Measurements from ENCODE around the gene MTARC1.

MTARC1 gene

DNA sequence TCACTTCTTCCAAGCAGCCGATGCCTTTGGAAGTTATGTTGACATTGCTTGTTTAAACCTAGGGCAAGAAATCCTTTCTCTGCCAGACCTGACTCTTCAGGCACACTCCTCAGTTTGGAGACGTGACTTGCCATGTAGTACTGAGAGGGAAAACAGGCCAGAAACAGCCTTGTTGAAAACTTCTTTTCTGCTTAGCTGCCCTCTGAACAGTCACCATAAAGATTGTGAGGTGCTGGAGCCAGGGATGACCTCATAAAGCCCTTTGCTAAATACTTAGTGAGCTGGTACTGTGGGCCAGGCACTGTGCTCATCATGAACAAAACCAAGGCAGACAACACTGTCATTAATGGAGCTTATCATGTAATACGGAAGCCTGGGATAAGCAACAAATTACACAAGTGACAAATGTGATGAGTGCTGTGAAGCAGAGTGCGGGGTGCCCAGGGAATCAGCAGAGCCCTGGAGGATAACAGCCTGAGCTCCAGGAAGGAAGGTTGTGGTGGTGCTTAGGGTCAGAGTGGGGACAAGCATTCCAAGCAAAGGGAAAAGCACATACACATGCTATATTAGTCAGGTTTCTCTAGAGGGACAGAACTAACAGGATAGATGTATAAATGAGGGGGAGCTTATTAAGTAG, 42.4 kb downstream of the MTARC1 start:
- TF ChIP-seq, protein P1, sequence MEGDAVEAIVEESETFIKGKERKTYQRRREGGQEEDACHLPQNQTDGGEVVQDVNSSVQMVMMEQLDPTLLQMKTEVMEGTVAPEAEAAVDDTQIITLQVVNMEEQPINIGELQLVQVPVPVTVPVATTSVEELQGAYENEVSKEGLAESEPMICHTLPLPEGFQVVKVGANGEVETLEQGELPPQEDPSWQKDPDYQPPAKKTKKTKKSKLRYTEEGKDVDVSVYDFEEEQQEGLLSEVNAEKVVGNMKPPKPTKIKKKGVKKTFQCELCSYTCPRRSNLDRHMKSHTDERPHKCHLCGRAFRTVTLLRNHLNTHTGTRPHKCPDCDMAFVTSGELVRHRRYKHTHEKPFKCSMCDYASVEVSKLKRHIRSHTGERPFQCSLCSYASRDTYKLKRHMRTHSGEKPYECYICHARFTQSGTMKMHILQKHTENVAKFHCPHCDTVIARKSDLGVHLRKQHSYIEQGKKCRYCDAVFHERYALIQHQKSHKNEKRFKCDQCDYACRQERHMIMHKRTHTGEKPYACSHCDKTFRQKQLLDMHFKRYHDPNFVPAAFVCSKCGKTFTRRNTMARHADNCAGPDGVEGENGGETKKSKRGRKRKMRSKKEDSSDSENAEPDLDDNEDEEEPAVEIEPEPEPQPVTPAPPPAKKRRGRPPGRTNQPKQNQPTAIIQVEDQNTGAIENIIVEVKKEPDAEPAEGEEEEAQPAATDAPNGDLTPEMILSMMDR (conservative IDR thresholded peaks at IDR 0.05; ENCODE audit: low read depth): no peak

DNA sequence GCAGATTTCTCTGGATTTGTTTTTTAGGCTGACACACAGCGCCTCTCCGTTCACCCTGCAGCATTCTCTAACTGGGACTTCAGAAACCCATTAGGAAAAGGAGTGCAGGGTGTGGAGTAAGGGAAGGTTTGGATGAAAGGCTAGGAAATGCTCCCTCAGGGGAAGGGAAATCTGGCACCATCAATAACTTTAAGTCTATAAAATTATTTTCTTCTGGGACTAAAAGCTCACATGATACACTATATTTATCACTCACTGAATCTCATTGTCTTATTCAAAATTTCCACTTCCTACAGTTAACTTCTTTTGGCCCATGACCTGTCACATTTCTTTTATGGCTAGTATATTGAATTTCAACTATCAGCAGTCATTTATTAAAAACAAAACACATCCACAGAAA, 46.7 kb downstream of the MTARC1 start:
- CTCF ChIA-PET: interaction anchor here (0.7 kb wide), 2 partner anchors 512 to 781 kb away, joined by 3 read pairs; no protein-coding TSS in a partner anchor
- no peak overlapping the region for H3K27ac ChIP-seq
- TF ChIP-seq, protein P1 (conservative IDR thresholded peaks at IDR 0.05; ENCODE audit: low read depth): no peak
- POLR2A ChIA-PET (ENCODE audit: low non-redundant PET): no interaction called here
- DNase-seq (ENCODE audit: low spot score): no peak

More for the DNA sequence above, 42.4 kb downstream of the MTARC1 start:
- ChIA-PET CTCF (interaction anchor here (0.6 kb wide), 3 partner anchors 10 to 738 kb away, joined by 3 to 6 read pairs (median 3); no protein-coding TSS in a partner anchor), POLR2A (ENCODE audit: low non-redundant PET) (no interaction called here)
- H3K27ac ChIP-seq: no peak overlapping the region
- DNase-seq (ENCODE audit: low spot score): no peak

DNA sequence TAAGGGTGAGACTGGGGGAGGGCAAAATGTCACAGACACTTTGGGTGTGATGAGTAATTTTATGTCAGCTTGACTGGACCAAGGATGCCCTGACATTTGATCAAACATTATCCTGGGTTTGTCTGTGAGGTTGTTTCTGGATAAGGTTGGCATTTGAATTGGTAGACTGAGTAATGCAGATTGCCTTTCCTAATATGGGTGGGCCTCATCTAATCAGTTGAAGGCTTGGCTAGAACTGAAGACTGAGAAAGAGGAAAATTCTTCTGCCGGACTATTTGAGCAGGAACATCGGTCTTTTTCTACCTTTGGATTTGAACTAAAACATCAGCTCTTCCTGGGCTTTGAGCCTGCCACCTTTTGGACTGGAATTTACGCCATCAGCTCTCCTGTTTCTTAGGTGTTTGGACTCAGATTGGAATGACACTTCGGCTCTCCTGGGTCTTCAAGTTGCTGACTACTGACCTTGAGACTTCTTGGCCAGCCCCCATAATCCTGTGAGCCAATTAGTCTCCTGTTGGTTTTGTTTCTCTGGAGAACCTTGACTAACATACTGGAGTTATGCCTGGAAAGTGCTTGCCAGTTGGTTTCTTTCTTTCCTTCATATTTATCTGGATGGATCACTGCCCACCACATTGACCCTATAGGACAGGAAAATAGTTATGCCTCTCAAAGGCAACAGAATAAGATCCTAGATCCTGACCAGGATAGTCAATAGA, 47.6 kb downstream of the MTARC1 start:
- TF ChIP-seq, protein P1 (conservative IDR thresholded peaks at IDR 0.05; ENCODE audit: low read depth): no peak
- CTCF ChIA-PET: interaction anchor here (0.7 kb wide), 1 partner anchor 782 kb away, joined by 3 read pairs; no protein-coding TSS in a partner anchor
- DNase-seq (ENCODE audit: low spot score): no peak
- H3K27ac ChIP-seq: no peak overlapping the region
- POLR2A ChIA-PET (ENCODE audit: low non-redundant PET): no interaction called here
